GM12874 (cell line): Measurements from ENCODE around the gene BTBD17.

Experiments
- CTCF ChIP-seq: IDR thresholded peaks from 2 replicates; pipeline ENCODE4 v1.5.1; 2011; ENCODE audit warnings: low read depth, mild to moderate bottlenecking, control low read depth, low read length, moderate library complexity; ENCODE audit not compliant: insufficient read depth

Gene BTBD17

GRCh38 chr17:74330446-74330845 is 31.2 kb downstream of the BTBD17 start:
- TF ChIP-seq CTCF: no peak

- TF ChIP-seq CTCF: no peak
These were observed 32.3 kb downstream of the BTBD17 start for GRCh38 chr17:74329378-74329777.

GRCh38 chr17:74328487-74328886 is 33.2 kb downstream of the BTBD17 start:
- no peak for TF ChIP-seq CTCF

GRCh38 chr17:74326506-74326905 is 35.2 kb downstream of the BTBD17 start:
- no peak for TF ChIP-seq CTCF

- no peak for TF ChIP-seq CTCF
These were observed 35.8 kb downstream of the BTBD17 start, which contains the start of gene KIF19 for GRCh38 chr17:74325743-74326379. Gene KIF19, plus strand, starts transcription at chr17:74326226. Its CDS starts 124 bp downstream, at chr17:74326350.

GRCh38 chr17:74325376-74325742 is 36.3 kb downstream of the BTBD17 start:
- TF ChIP-seq CTCF: no peak

GRCh38 chr17:74324521-74324920 is 37.1 kb downstream of the BTBD17 start:
- no peak for TF ChIP-seq CTCF
